ENCODE measurements around the gene GRIK4.

Gene GRIK4

DNA sequence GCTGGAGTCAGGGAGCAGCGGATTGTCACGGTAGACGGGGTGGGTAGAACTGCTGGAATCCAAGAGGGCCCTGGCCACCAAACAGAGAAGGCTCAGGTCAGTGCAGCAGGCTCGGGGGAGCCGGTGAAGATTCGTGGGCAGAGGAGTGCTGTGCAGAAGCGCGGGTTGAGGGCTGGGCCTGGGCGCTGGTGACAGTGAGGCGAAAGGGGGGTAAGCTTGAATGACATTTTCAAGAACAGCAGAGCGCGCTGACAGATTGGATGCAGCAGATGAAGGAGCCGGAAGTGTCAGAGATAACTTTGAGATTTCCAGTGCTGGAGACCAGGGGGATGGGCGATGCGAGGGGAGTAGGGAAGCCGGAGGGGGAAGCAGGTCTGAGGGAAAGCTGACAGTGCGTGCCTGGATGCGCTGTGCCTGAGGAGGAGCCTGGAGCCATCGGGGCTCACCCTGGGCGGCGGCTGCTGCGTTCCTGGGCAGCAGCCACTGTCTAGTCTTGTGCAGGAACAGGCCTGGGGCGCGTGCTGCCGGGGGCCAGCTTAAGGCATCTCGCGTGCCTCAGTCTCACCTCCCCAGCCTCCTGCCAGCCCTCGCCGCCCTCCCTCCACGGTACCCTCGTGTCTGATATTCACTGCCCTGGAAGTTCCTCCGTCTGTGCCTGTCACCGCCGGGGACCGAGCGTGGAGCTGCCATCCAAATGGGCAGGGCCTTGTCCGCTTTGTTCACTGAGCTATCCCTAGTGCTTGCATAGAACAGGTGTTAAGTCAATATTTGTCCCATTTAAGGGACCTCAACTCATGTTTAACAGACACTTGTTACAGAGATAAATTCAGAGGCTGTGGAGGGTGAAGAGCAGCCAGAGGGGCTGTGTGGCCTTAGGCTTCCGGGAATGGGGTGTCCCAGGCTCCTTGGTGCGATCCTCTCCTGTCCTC is 5.2 kb downstream of the GRIK4 start:
- no peak overlapping the region for H3K4me3 ChIP-seq (ENCODE audit: insufficient read length, low read depth)
- peak overlapping the region; percentile 50 for H3K9ac ChIP-seq (ENCODE audit: insufficient read length, low read depth)
- H3K9me3 ChIP-seq (ENCODE audit: insufficient read depth, low read length) = no peaks in the 10 kb centered on the region
- peaks cover 9% of the 10 kb centered on the region for H3K4me1 ChIP-seq (ENCODE audit: insufficient read depth, insufficient read length)
- no peak for DNase-seq (ENCODE audit: low read depth, low spot score)
- TF ChIP-seq SUZ12 (IDR thresholded peaks at IDR 0.05; ENCODE audit: extremely low read depth, insufficient read depth, insufficient read length) = no peak
- no peak for TF ChIP-seq YY1 (IDR thresholded peaks at IDR 0.05; ENCODE audit: insufficient read depth, insufficient read length)
- no peak for TF ChIP-seq ZNF274 (IDR thresholded peaks at IDR 0.05; ENCODE audit: low read depth, low read length)
- H3K36me3 ChIP-seq (ENCODE audit: insufficient read depth, insufficient read length, low read length) = no peaks in the 10 kb centered on the region
- peaks cover 30% of the 10 kb centered on the region for H3K27me3 ChIP-seq (ENCODE audit: insufficient read depth, insufficient read length)

DNA sequence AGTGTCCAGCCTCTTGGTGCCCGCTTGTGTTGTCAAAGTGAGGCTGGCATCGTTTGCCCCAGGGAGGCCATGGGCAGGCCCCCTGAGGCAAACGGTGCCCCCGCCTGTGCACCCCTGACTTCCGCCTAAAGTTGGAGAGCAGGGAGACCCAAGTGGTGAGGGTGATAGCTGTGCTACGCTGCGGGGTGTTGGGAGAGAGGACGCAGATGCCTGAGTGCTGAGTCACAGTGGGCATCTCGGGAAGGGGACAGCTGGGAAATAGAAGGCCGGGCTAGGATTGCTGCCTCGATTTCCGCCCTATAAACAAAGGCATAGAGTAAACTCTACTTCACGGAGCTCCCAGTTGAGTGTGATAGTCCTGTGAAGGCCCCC is 5.8 kb downstream of the GRIK4 start:
- no peak for DNase-seq (ENCODE audit: low read depth, low spot score)

DNA sequence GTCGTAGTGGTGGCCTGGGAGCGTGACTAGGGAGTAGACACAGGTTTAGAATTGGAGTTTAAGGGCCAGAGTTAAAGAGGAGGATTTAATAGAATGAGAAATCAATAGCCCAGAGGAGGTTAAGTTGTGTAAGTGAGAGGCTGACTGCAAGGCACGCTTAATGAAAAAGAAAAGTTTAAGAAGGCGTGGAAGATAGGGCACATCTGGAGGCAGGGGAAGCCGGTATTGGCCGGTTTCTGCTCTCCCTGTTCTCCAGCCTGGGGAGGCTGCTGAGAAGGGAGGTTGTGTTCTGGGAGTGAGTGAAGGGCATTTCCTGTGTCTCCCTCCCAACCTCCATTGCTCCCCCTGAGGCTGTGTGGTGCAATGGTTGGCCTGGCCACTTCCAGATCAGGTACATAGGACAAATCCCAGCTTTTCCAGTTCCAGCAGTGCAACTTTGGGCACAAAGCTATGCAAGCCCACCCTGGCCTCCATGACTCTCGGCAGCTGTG is 6.3 kb downstream of the GRIK4 start:
- H3K9ac ChIP-seq (ENCODE audit: insufficient read length, low read depth) = no peak overlapping the region

More for the DNA sequence above, 5.8 kb downstream of the GRIK4 start:
- Histone ChIP-seq H3K27me3 (ENCODE audit: insufficient read depth, insufficient read length) (peaks cover 26% of the 10 kb centered on the region), H3K36me3 (ENCODE audit: insufficient read depth, insufficient read length, low read length) (no peaks in the 10 kb centered on the region), H3K9me3 (ENCODE audit: insufficient read depth, low read length) (no peaks in the 10 kb centered on the region), H3K4me3 (ENCODE audit: insufficient read length, low read depth) (no peak overlapping the region), H3K4me1 (ENCODE audit: insufficient read depth, insufficient read length) (peaks cover 9% of the 10 kb centered on the region), H3K9ac (ENCODE audit: insufficient read length, low read depth) (peak overlapping the region; percentile 50)
- TF ChIP-seq ZNF274 (IDR thresholded peaks at IDR 0.05; ENCODE audit: low read depth, low read length) (no peak), SUZ12 (IDR thresholded peaks at IDR 0.05; ENCODE audit: extremely low read depth, insufficient read depth, insufficient read length) (no peak), YY1 (IDR thresholded peaks at IDR 0.05; ENCODE audit: insufficient read depth, insufficient read length) (no peak)

DNA sequence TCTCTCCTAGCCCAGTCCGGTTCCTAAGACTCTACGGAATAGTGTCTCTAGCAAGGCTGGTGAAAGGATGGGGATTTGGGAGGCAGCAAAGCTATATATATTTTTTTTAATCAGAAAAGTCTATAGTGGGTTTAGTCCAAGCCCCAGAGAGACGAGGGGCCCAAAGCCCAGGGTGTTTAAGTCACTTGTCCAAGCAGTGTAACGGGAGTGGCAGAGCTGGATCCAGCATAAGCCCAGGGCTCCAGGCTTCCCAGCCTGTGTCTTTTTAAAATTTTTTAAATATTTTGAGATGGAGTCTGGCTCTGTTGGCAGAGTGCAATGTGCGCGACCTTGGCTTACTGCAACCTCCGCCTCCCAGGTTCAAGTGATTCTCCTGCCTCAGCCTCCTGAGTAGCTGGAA is 6.8 kb downstream of the GRIK4 start:
- peaks cover 17% of the 10 kb centered on the region for H3K27me3 ChIP-seq (ENCODE audit: insufficient read depth, insufficient read length)

More for the DNA sequence above, 6.3 kb downstream of the GRIK4 start:
- DNase-seq (ENCODE audit: low read depth, low spot score) = no peak
- no peaks in the 10 kb centered on the region for H3K36me3 ChIP-seq (ENCODE audit: insufficient read depth, insufficient read length, low read length)
- peaks cover 22% of the 10 kb centered on the region for H3K27me3 ChIP-seq (ENCODE audit: insufficient read depth, insufficient read length)
- H3K4me3 ChIP-seq (ENCODE audit: insufficient read length, low read depth) = no peak overlapping the region
- H3K9me3 ChIP-seq (ENCODE audit: insufficient read depth, low read length) = no peaks in the 10 kb centered on the region
- peaks cover 9% of the 10 kb centered on the region for H3K4me1 ChIP-seq (ENCODE audit: insufficient read depth, insufficient read length)
- TF ChIP-seq ZNF274 (IDR thresholded peaks at IDR 0.05; ENCODE audit: low read depth, low read length) (no peak), SUZ12 (IDR thresholded peaks at IDR 0.05; ENCODE audit: extremely low read depth, insufficient read depth, insufficient read length) (no peak), YY1 (IDR thresholded peaks at IDR 0.05; ENCODE audit: insufficient read depth, insufficient read length) (no peak)

DNA sequence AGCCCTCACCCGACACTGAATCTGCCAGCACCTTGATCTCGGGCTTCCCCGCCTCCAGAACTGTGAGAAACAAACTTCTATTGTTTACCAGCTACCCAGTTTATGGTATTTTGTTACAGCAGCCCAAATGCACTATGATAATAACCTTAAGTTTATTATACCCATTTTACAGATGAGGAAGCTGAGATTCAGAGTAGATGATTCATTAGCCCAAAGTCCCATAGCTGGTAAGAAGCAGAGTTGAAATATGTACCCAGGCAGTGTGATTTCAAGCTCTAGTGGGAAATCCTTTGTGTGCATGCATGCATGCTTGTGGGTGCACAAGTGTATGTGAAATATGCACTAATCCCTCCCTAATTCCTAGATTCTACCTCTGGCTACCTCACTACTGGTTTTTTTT is 7.9 kb downstream of the GRIK4 start:
- Histone ChIP-seq H3K36me3 (ENCODE audit: insufficient read depth, insufficient read length, low read length) (no peaks in the 10 kb centered on the region), H3K9me3 (ENCODE audit: insufficient read depth, low read length) (no peaks in the 10 kb centered on the region), H3K9ac (ENCODE audit: insufficient read length, low read depth) (no peak overlapping the region), H3K4me3 (ENCODE audit: insufficient read length, low read depth) (no peak overlapping the region), H3K4me1 (ENCODE audit: insufficient read depth, insufficient read length) (peaks cover 11% of the 10 kb centered on the region), H3K27me3 (ENCODE audit: insufficient read depth, insufficient read length) (peaks cover 9% of the 10 kb centered on the region)
- TF ChIP-seq SUZ12 (IDR thresholded peaks at IDR 0.05; ENCODE audit: extremely low read depth, insufficient read depth, insufficient read length) (no peak), ZNF274 (IDR thresholded peaks at IDR 0.05; ENCODE audit: low read depth, low read length) (no peak), YY1 (IDR thresholded peaks at IDR 0.05; ENCODE audit: insufficient read depth, insufficient read length) (no peak)
- DNase-seq (ENCODE audit: low read depth, low spot score) = no peak

More for the DNA sequence above, 6.8 kb downstream of the GRIK4 start:
- peaks cover 9% of the 10 kb centered on the region for H3K4me1 ChIP-seq (ENCODE audit: insufficient read depth, insufficient read length)
- no peaks in the 10 kb centered on the region for H3K36me3 ChIP-seq (ENCODE audit: insufficient read depth, insufficient read length, low read length)
- TF ChIP-seq YY1 (IDR thresholded peaks at IDR 0.05; ENCODE audit: insufficient read depth, insufficient read length) (no peak), SUZ12 (IDR thresholded peaks at IDR 0.05; ENCODE audit: extremely low read depth, insufficient read depth, insufficient read length) (no peak), ZNF274 (IDR thresholded peaks at IDR 0.05; ENCODE audit: low read depth, low read length) (no peak)
- no peak overlapping the region for H3K4me3 ChIP-seq (ENCODE audit: insufficient read length, low read depth)
- DNase-seq (ENCODE audit: low read depth, low spot score) = no peak
- H3K9me3 ChIP-seq (ENCODE audit: insufficient read depth, low read length) = no peaks in the 10 kb centered on the region
- no peak overlapping the region for H3K9ac ChIP-seq (ENCODE audit: insufficient read length, low read depth)

DNA sequence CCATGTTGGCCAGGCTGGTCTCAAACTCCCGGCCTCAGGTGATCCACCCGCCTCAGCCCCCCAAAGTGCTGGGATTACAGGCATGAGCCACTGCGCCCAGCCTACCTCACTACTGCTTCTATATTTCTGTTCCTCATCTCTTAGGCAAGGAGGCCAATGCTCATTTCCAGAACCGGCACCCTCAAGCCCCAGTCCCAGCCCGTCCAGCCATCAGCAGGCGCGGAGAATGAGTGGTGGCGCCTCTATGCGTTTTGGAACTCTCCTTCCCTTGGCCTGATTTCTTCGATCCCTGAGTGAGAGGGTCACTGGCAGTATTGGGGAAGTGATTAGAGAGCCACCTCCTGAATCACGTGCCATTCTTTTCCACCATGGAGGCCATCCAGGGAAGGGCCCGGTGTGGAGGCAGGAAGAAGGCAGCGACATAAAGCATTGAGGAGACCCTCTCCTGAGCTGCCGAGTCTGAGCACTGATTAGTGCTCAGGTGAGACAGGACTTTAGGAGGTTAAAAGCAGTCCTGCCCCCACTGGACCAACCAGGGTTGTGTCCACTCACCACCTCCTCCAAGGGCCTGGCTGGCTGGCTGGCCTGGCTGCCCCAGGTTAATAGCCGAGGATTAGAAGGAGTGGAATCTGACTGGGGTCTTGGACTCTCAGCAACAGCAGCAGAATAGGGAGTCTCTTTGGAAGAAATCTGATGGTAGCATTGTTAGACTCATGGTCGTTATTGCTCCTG is 8.7 kb downstream of the GRIK4 start:
- TF ChIP-seq SUZ12 (IDR thresholded peaks at IDR 0.05; ENCODE audit: extremely low read depth, insufficient read depth, insufficient read length) (no peak), YY1 (IDR thresholded peaks at IDR 0.05; ENCODE audit: insufficient read depth, insufficient read length) (no peak), ZNF274 (IDR thresholded peaks at IDR 0.05; ENCODE audit: low read depth, low read length) (no peak)
- Histone ChIP-seq H3K4me1 (ENCODE audit: insufficient read depth, insufficient read length) (peaks cover 11% of the 10 kb centered on the region), H3K36me3 (ENCODE audit: insufficient read depth, insufficient read length, low read length) (no peaks in the 10 kb centered on the region), H3K27me3 (ENCODE audit: insufficient read depth, insufficient read length) (peaks cover 3% of the 10 kb centered on the region), H3K9me3 (ENCODE audit: insufficient read depth, low read length) (no peaks in the 10 kb centered on the region), H3K9ac (ENCODE audit: insufficient read length, low read depth) (no peak overlapping the region), H3K4me3 (ENCODE audit: insufficient read length, low read depth) (no peak overlapping the region)
- no peak for DNase-seq (ENCODE audit: low read depth, low spot score)

DNA sequence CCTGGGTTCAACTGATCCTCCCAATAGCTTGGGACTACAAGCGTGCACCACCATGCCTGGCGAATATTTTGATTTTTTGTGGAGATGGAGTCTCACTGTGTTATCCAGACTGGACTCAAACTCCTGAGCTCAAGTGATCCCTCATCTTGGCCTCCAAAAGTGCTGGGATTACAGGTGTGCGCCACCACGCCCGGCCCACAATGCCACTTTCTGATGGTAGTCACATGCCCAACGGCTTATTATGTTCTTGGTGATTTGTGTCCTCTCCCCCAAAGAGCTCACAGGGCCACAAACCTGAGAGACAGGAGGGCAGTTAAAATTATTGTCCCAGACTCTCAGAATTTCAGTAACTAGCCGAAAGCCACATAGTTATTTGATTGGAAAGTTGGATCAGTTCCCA is 9.6 kb downstream of the GRIK4 start:
- H3K9ac ChIP-seq (ENCODE audit: insufficient read length, low read depth) = no peak overlapping the region
- H3K36me3 ChIP-seq (ENCODE audit: insufficient read depth, insufficient read length, low read length) = no peaks in the 10 kb centered on the region
- no peak for DNase-seq (ENCODE audit: low read depth, low spot score)
- peaks cover 2% of the 10 kb centered on the region for H3K27me3 ChIP-seq (ENCODE audit: insufficient read depth, insufficient read length)
- H3K9me3 ChIP-seq (ENCODE audit: insufficient read depth, low read length) = no peaks in the 10 kb centered on the region
- H3K4me1 ChIP-seq (ENCODE audit: insufficient read depth, insufficient read length) = peaks cover 11% of the 10 kb centered on the region
- no peak overlapping the region for H3K4me3 ChIP-seq (ENCODE audit: insufficient read length, low read depth)
- no peak for TF ChIP-seq SUZ12 (IDR thresholded peaks at IDR 0.05; ENCODE audit: extremely low read depth, insufficient read depth, insufficient read length)
- no peak for TF ChIP-seq ZNF274 (IDR thresholded peaks at IDR 0.05; ENCODE audit: low read depth, low read length)
- no peak for TF ChIP-seq YY1 (IDR thresholded peaks at IDR 0.05; ENCODE audit: insufficient read depth, insufficient read length)

All from NT2/D1 (cell line).